ENCODE data around the gene MAGI1. TPM values are rescaled to one million over a fixed set of nuclear protein-coding genes. Genes with fewer than 3 reads are reported as not detected.
"Not testable (repeated sequence)": the region's sequence is repeated elsewhere in the genome, so short reads cannot be mapped to it uniquely, and the experiment has no call there.

The MAGI1 gene
- total RNA-seq, 6 donors from 2014 or later = 33.0 to 72.9 (median 62.4) TPM

DNA sequence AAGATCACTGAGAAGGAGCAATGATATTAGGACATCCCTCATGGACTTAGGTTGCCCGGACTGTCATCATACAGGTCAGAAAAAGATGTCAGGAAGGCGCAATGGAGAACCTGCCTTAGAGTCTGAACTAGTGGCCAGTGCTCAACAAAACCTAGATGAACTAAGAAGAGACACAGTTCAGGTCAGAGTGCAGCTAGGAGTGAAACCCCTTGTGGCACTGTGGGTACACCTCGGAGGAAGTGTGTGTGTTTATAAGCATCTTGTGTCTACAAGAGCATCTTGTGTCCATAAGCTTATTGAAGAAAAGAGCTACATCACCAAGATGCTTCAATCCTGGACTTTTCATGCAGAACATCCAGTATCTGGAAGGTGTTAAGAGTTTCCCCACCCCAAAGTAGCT lies 315.7 kb downstream of the MAGI1 start:
- H3K27ac ChIP-seq = no peak overlapping the region
- H3K27me3 ChIP-seq = no peaks in the 10 kb centered on the region
- no peaks in the 10 kb centered on the region for H3K9me3 ChIP-seq
- DNase-seq (no peak), ATAC-seq (ENCODE audit: low FRiP score in 2 of 2) (no peak)
- H3K36me3 ChIP-seq = no peaks in the 10 kb centered on the region
- H3K4me1 ChIP-seq = no peaks in the 10 kb centered on the region
- WGBS, 2 donors = 87 to 92% methylated on average over 3 of the region's 3 CpGs
- TF ChIP-seq POLR2A (IDR thresholded peaks at IDR 0.05) = no peak
- TF ChIP-seq POLR2AphosphoS5 (IDR thresholded peaks at IDR 0.05) = no peak
- TF ChIP-seq, protein P1, sequence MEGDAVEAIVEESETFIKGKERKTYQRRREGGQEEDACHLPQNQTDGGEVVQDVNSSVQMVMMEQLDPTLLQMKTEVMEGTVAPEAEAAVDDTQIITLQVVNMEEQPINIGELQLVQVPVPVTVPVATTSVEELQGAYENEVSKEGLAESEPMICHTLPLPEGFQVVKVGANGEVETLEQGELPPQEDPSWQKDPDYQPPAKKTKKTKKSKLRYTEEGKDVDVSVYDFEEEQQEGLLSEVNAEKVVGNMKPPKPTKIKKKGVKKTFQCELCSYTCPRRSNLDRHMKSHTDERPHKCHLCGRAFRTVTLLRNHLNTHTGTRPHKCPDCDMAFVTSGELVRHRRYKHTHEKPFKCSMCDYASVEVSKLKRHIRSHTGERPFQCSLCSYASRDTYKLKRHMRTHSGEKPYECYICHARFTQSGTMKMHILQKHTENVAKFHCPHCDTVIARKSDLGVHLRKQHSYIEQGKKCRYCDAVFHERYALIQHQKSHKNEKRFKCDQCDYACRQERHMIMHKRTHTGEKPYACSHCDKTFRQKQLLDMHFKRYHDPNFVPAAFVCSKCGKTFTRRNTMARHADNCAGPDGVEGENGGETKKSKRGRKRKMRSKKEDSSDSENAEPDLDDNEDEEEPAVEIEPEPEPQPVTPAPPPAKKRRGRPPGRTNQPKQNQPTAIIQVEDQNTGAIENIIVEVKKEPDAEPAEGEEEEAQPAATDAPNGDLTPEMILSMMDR (IDR thresholded peaks at IDR 0.05) = no peak
- TF ChIP-seq EP300 (IDR thresholded peaks at IDR 0.05) = no peak
- H3K4me3 ChIP-seq = no peak overlapping the region

DNA sequence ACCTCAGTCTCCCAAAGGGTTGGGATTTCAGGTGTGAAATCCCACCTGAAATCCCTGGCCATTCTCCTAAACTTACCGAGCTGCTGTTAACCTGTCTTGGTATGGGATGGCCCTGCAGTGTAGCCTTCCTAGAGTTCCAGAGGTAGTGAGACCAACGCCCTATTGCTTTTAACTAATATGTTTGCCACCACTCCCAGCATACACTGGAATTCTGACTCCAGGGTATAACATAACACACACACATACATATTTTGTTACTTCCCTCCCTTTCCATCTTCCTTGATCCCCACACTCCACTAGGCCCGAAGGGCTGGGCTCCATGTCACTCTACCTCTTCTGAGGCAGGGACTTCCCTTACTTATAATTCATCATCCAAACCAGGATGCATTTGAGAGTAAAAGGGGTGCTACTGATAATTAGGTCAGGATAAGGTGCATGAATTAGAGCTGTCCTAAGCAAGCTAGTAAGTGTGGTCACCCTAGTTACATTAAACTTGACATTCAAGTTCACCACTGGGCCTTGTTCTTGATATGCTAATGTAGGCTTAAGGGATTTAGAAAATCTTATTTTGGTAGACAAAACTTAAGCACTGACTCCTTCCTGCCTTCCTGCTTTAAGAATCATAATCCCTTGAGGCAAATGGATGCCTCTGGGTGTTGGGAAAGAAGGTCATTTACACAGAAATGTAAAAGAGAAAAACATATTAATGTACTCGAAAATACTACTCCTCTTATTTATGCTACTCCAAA lies 317.6 kb downstream of the MAGI1 start:
- Histone ChIP-seq H3K27ac (no peak overlapping the region), H3K4me1 (peaks cover 0 to 4% (median 0%) of the 10 kb centered on the region in 4 donors), H3K9me3 (no peaks in the 10 kb centered on the region), H3K27me3 (no peaks in the 10 kb centered on the region), H3K36me3 (no peaks in the 10 kb centered on the region), H3K4me3 (no peak overlapping the region)
- WGBS, 2 donors = 87 to 90% methylated on average over 4 of the region's 4 CpGs
- no peak for DNase-seq
- no peak for ATAC-seq (ENCODE audit: low FRiP score in 2 of 2)
- no peak for TF ChIP-seq POLR2AphosphoS5 (IDR thresholded peaks at IDR 0.05)
- TF ChIP-seq EP300 (IDR thresholded peaks at IDR 0.05) = no peak
- TF ChIP-seq, protein P1 (IDR thresholded peaks at IDR 0.05) = no peak
- TF ChIP-seq POLR2A (IDR thresholded peaks at IDR 0.05) = no peak

- H3K27ac ChIP-seq; H3K4me1 ChIP-seq; H3K9me3 ChIP-seq; DNase-seq; ATAC-seq (ENCODE audit: low FRiP score in 2 of 2); H3K27me3 ChIP-seq; H3K36me3 ChIP-seq; H3K4me3 ChIP-seq: not testable (repeated sequence)
- WGBS, 2 donors = 85 to 91% methylated on average over 1 of the region's 1 CpG
Measured at GRCh38 chr3:65719639-65720038, 319.1 kb downstream of the MAGI1 start.

DNA sequence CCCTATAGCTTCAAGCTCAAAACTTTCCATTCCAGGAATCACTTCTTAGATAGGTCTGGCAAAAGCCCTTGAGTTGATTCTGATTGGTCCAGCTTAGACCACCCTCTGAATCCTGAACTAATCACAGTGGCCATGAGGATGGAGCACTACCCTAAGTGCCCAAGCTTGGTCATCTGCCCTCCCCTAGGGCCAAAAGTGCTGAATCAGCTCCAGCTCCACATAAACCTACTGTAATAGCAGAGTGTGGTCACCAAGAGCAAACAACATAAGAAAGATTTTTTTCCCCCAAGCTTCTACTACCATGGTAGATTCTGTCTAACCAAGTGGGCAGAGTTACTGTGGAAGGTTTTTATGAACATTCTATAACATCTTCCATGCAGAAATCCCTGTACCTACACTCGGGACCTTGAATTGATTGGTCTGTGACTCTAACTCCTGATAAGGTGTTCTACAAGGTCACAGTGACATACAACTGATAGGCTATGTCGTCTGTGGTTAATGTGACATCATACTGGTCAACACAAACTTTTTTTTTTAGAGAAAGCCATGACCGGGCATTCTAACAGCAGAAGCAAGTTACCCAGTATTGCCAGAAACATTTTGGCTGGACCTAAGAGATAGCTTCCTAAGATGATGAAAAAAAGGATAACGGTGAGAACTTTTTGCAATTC lies 320.9 kb downstream of the MAGI1 start:
- Histone ChIP-seq H3K4me1 (peaks cover 0 to 11% (median 9%) of the 10 kb centered on the region in 4 donors), H3K36me3 (no peaks in the 10 kb centered on the region), H3K9me3 (no peaks in the 10 kb centered on the region), H3K27ac (no peak overlapping the region), H3K27me3 (no peaks in the 10 kb centered on the region), H3K4me3 (no peak overlapping the region)
- TF ChIP-seq POLR2AphosphoS5 (IDR thresholded peaks at IDR 0.05) = no peak
- TF ChIP-seq, protein P1 (IDR thresholded peaks at IDR 0.05) = no peak
- TF ChIP-seq EP300 (IDR thresholded peaks at IDR 0.05) = no peak
- no peak for TF ChIP-seq POLR2A (IDR thresholded peaks at IDR 0.05)
- 84 to 89% methylated on average over 4 of the region's 4 CpGs for WGBS, 2 donors
- ATAC-seq (ENCODE audit: low FRiP score in 2 of 2) = no peak
- DNase-seq = no peak

DNA sequence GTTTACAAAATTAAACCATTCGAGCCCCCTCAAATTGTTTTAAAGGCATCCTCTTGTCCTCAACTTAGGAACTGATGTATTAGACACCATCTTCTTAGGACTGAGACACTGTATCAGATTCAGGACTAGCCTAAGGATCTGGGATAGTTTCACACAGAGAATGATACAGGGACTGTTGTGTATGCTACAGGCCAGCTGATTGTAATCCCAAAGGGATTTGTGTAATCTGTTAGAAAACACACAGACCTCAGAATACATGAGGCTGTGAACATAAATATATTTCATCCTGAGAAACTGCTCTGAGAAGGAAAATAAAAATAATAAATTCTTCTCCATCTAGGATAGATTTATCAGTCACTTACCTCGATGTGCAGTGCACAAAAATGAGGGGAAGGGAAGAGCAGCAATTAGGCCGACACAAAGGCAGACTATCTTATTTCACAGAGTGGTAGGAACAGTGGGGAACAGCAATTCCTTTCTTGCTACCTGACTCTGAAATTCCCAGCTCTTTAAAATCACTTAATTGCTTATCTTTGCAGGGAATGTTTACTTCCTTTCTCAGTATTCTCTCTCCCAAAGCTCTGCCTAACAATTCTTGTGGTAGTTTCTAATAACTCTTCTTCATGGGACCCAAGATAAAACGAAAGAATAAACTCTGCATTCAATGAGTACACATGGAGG lies 322.5 kb downstream of the MAGI1 start:
- 60 to 61% methylated on average over 4 of the region's 4 CpGs for WGBS, 2 donors
- no peak overlapping the region for H3K27ac ChIP-seq
- H3K4me1 ChIP-seq = peaks cover 0 to 11% (median 9%) of the 10 kb centered on the region in 4 donors
- no peaks in the 10 kb centered on the region for H3K9me3 ChIP-seq
- H3K36me3 ChIP-seq = no peaks in the 10 kb centered on the region
- ATAC-seq (ENCODE audit: low FRiP score in 2 of 2) (no peak), DNase-seq (no peak)
- TF ChIP-seq, protein P1 (IDR thresholded peaks at IDR 0.05) = no peak
- TF ChIP-seq POLR2AphosphoS5 (IDR thresholded peaks at IDR 0.05) = no peak
- no peak for TF ChIP-seq EP300 (IDR thresholded peaks at IDR 0.05)
- no peak for TF ChIP-seq POLR2A (IDR thresholded peaks at IDR 0.05)
- no peak overlapping the region for H3K4me3 ChIP-seq
- no peaks in the 10 kb centered on the region for H3K27me3 ChIP-seq
